Rectal smooth muscle tissue (tissue), 1 donor: ENCODE measurements around the gene ACOX1.
A peak's percentile ranks its signal among the peaks of the same experiment; 100 is the strongest.

ENCODE experiments used
- H3K27ac ChIP-seq: one replicate; pipeline ENCODE4 v1.7.0; 2013; ENCODE audit warnings: low read depth, low read length, inconsistent platforms
- H3K27me3 ChIP-seq: one replicate; pipeline ENCODE4 v1.7.0; 2013; ENCODE audit warnings: low read length; ENCODE audit not compliant: control insufficient read depth, insufficient read depth
- H3K36me3 ChIP-seq: one replicate; pipeline ENCODE4 v1.7.0; 2013; ENCODE audit warnings: low read length; ENCODE audit not compliant: control insufficient read depth, insufficient read depth
- H3K4me1 ChIP-seq: one replicate; pipeline ENCODE4 v1.7.0; 2013; ENCODE audit warnings: low read length; ENCODE audit not compliant: control insufficient read depth, insufficient read depth
- H3K4me3 ChIP-seq: one replicate; pipeline ENCODE4 v1.7.0; 2013; ENCODE audit warnings: low read length
- H3K9ac ChIP-seq: one replicate; pipeline ENCODE4 v1.7.0; 2013; ENCODE audit warnings: low read length

The ACOX1 gene

DNA sequence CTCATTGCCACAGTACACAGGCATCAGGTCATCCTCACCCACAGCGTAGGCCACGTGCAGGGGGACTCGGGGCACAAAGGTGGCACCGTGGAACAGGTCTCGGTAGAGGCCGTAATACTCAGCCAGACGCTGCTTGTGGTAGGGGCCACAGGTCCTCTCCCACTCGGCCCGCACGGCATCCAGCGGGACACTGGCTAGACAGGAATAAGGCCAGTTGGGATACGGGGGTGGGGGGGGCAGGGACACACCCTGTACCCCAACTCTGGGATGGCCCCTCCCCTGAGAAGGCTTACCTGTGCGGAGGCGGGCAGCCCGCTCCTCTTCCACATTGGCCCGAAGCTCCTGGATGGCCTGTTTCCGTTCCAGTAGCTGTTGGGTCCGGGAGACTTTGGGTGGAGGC is 77.2 kb downstream of the ACOX1 start:
- H3K27me3 ChIP-seq: no peaks in the 10 kb centered on the region
- peaks cover 7% of the 10 kb centered on the region for H3K4me1 ChIP-seq
- peaks cover 29% of the 10 kb centered on the region for H3K36me3 ChIP-seq
- H3K9ac ChIP-seq: no peak overlapping the region
- H3K4me3 ChIP-seq: no peak overlapping the region
- no peak overlapping the region for H3K27ac ChIP-seq

DNA sequence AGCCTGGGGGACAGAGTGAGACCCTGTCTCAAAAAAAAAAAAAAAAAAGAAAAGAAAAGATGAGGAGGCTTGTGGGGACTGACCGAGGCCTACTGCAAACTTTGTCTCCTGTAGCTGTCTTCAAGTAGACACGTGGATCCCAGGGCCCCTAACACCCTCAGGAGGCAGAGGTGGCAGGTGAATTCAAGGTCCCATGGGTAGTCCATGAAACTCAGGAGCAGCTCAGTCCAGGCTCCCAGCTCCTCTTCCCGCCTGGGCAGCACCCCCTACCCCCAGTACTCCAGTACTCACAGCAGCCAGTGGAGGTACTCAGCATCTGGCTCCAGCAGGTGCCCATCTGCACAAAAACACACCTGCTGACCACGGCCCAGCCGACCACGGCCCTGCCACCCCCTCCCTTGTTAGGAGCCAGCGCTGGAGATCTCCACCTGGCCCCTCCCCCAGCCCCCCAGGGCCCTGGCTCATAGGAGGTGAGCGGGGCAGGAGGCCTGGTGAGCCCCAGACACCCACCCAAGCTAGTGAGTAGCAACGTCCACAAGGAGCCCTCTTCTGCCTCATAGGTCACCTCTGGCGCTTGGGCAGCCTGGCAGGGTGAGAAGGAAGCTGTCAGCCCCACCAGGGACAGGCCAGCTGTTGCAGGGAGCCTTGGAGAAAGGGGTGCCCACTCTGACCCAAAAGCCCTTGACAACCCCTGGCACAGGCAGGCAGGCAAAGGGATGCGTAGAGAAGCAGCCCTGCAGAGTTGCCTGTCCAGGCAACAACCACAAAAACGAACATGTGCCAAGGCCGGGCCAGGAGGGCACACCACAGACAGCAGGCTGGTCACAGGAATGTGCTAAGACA is 78.1 kb downstream of the ACOX1 start:
- peaks cover 7% of the 10 kb centered on the region for H3K4me1 ChIP-seq
- H3K27me3 ChIP-seq: no peaks in the 10 kb centered on the region
- no peak overlapping the region for H3K4me3 ChIP-seq
- H3K36me3 ChIP-seq: peaks cover 29% of the 10 kb centered on the region
- no peak overlapping the region for H3K9ac ChIP-seq
- H3K27ac ChIP-seq: no peak overlapping the region

DNA sequence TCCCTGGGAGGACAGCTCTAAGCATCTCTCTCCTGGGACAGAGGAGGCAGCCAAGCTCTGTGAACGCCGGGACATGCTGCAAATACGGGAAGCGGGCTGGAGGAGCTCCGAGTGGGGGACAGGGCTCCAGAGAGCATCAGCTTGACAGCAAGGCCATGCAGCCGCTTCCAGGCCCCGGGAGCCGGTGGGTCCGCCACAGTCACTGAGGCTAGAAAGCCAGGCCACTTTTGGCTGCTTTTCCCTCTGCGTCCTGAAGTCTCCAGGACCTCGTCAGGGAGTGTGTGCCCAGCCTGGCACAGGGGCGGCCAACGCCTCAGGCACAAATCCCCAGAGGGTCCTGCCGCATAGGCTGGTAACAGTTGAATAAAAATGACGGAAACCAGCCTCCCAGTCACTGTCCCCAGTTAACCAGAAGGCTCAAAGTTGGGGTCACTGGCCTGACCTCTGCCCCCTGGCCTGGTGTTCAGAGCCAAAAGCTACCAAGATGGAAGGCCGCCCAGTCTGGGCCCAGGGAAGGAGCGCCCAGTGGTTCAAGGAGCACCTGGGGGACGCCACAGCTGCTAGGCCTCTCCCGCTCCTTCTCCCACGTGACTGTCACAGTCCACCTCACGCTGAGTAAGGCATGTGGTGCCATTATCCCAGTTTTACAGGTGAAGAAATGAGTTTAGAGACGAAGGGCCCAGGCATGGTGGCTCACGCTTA is 79.0 kb downstream of the ACOX1 start:
- no peak overlapping the region for H3K9ac ChIP-seq
- peaks cover 29% of the 10 kb centered on the region for H3K36me3 ChIP-seq
- no peak overlapping the region for H3K4me3 ChIP-seq
- H3K4me1 ChIP-seq: peaks cover 15% of the 10 kb centered on the region
- H3K27me3 ChIP-seq: no peaks in the 10 kb centered on the region
- no peak overlapping the region for H3K27ac ChIP-seq

DNA sequence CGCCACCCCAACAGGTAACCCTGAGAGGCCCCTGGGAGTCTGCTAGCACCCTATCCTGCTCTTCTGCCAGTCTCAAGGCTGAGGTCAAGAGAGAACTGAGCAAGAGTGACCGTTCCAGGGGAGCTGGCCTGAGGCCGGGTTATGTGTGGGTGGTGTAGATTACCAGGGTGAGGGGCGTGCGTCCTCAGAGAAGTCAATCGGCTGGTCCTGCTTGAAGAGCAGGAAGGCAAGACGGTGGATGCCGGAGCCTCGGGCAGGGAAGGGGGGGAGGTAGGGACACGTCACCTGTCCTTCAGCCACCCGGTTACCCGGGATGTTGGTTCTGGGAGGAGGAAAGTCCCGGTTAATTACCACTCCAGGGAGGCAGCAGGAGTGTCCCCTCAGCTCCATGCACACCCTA is 79.6 kb downstream of the ACOX1 start:
- H3K4me1 ChIP-seq: peaks cover 18% of the 10 kb centered on the region
- H3K9ac ChIP-seq: no peak overlapping the region
- no peak overlapping the region for H3K4me3 ChIP-seq
- H3K27me3 ChIP-seq: no peaks in the 10 kb centered on the region
- H3K36me3 ChIP-seq: peaks cover 29% of the 10 kb centered on the region
- H3K27ac ChIP-seq: no peak overlapping the region

DNA sequence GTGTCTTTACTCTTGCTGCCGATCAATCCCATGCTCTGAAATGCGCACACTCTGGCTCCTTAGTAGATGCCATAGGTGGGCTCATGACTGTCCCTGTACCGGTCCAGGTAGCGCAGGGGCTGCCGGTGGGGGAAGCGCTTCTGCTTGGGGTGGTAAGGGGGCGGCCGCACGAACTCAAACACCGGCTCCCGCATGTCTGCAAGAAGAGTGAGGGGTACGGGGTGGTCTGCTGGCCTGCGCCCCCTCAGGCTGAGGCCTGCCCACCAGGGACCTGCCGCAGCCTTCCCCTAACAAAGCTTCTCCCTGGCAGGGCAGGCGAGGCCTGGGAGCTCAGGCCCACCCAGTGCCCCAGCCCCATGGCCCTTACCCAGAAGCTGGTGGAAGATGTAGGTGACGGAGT is 80.2 kb downstream of the ACOX1 start:
- H3K4me3 ChIP-seq: no peak overlapping the region
- H3K4me1 ChIP-seq: peaks cover 16% of the 10 kb centered on the region
- no peaks in the 10 kb centered on the region for H3K27me3 ChIP-seq
- H3K9ac ChIP-seq: no peak overlapping the region
- peaks cover 29% of the 10 kb centered on the region for H3K36me3 ChIP-seq
- H3K27ac ChIP-seq: no peak overlapping the region

DNA sequence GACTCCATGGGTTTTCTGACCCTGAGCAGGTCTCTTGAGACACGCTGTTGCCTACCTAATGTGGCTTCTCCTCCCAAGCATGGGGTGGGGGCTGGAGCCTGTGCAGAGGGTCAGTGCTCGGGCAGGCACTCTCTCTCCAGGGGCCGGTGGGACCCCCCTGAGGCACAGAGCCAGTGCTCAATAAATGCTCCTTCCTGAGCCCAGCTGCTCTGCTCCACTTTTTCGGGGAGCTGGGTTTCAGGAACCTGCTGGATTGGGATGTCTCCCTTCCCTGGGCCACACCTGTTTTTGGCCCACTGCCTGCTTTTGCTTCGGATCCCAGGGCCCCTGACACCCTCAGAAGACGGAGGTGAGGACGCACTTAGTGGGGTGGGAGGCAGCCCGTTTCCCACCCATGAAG is 80.9 kb downstream of the ACOX1 start:
- H3K27me3 ChIP-seq: no peaks in the 10 kb centered on the region
- H3K9ac ChIP-seq: no peak overlapping the region
- H3K4me1 ChIP-seq: peaks cover 16% of the 10 kb centered on the region
- no peak overlapping the region for H3K4me3 ChIP-seq
- peaks cover 29% of the 10 kb centered on the region for H3K36me3 ChIP-seq
- H3K27ac ChIP-seq: peak overlapping the region; percentile 95

DNA sequence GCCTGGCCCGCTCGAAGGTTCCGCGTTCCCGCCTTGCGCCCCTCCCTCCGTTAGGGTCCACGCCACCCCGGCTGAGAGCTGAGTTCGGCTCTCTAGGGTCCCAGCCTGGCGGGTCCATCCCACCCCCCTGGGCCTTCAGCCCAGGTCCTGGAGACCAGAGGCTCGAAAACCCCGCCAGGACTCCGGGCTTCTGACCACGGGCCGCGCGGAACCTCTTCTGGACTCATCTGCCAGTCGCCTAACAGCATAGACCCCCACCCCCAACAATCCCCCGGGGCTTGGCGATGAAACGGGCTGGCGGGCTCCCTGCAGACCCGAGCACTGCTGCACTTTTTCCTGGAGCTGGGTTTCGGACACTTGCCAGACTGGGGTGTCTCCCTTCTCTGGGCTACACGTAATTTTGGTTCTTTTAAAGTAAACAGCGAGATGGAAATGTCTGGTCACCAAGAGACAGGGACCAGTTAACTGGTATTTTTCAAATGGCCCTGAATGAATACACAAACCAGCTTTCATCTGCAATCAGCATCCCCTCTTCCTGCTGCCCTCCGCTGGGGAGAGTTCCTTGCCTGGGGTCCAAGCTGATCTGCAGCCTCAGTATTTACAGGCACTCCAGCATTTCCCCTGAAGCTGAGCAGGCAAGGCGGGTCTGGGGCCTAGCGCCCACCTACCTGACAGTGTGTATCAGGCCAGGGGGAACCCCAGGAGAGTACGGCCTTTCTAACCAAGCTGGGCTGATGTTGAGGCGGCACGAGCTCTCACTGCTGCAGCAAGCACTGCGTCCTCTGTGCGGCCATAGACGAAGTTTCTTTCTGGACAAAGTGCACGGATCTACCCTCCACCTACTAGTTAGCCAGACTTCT is 81.6 kb downstream of the ACOX1 start:
- peaks cover 16% of the 10 kb centered on the region for H3K4me1 ChIP-seq
- H3K27me3 ChIP-seq: no peaks in the 10 kb centered on the region
- no peak overlapping the region for H3K9ac ChIP-seq
- H3K27ac ChIP-seq: peak overlapping the region; percentile 95
- H3K4me3 ChIP-seq: peak overlapping the region; percentile 55
- H3K36me3 ChIP-seq: peaks cover 28% of the 10 kb centered on the region

DNA sequence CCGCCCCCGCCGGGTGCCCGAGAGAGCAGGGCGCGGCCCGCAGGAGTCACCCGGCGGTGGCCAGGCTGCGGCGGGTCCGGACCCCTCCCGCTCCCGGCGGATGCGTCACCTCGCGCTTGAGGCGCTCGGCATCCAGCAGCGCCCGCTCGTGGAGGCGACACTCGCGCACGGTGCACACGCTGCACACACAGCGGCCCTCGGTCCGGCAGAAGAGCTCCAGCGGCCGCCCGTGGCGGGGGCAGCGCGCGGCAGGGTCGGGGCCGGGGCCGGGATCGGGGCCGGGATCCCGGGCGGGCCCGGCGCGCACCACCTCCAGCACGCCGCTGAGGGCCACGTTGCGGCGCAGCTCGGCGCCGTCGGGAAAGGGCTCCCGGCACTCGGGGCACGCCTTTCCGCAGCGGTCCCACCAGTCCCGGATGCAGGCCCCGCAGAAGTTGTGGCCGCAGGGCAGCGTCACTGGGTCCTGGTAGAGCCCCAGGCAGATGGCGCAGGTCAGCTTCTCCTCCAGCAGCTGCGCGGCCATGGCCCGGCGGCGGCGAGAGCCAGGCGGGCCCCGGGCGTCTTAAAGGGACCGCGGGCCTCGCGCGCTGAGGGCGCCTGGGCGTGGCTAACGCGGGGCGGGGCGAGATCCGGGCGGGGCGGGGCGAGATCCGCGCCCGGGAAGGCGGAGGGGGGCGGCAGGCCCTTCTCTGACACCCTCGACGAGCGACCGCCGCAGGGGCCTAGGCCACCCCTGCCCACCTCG is 82.4 kb downstream of the ACOX1 start, which contains the start of gene TRIM65:
Gene TRIM65, minus strand, starts transcription at position 537 of the 745 bp plus-strand sequence. Its CDS starts 14 bp downstream, at position 523.
- Histone ChIP-seq H3K27me3 (no peaks in the 10 kb centered on the region), H3K27ac (peak within 1 kb of the TSS; percentile 95), H3K4me1 (peaks cover 16% of the 10 kb centered on the region), H3K9ac (peak within 1 kb of the TSS; percentile 73), H3K36me3 (peaks cover 28% of the 10 kb centered on the region), H3K4me3 (peak within 1 kb of the TSS; percentile 87)

DNA sequence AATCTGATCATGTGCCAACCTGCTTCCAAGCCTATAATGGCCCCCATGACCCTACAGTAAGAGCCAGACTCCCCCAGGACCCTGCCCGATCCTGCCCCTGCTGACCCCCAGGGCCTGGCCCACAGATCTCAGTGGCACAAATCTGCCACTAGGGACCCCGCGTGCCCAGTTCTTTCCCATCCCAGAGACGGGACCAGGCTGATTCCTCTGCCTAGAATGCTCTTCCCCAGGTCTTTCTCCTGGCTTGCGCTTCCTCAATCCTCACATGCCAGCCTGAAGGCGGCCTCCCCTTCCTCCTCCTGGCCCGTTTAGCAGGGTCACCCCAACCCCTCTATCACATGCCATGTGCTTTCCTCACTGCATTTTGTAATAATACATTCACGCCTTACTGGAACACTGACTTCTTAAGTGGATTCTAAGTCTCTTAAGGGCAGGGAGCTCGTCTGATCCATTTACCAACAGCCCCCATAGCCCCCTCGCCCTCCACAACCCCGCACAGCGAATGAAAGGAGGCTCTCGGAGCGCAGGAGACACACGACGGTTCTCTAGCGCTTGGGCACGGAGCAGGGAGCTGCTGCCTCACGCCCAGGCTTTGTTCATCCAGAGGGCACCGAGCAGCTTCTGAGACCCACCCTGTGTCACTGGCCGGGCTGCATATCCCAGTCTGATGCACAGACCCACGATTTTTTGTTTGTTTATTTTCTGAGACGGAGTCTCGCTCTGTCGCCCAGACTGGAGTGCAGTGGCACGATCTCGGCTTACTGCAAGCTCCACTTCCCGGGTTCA is 83.4 kb downstream of the ACOX1 start:
- Histone ChIP-seq H3K4me1 (peaks cover 16% of the 10 kb centered on the region), H3K9ac (peak overlapping the region; percentile 16), H3K36me3 (peaks cover 26% of the 10 kb centered on the region), H3K4me3 (peak overlapping the region; percentile 87), H3K27me3 (no peaks in the 10 kb centered on the region), H3K27ac (peak overlapping the region; percentile 95)

DNA sequence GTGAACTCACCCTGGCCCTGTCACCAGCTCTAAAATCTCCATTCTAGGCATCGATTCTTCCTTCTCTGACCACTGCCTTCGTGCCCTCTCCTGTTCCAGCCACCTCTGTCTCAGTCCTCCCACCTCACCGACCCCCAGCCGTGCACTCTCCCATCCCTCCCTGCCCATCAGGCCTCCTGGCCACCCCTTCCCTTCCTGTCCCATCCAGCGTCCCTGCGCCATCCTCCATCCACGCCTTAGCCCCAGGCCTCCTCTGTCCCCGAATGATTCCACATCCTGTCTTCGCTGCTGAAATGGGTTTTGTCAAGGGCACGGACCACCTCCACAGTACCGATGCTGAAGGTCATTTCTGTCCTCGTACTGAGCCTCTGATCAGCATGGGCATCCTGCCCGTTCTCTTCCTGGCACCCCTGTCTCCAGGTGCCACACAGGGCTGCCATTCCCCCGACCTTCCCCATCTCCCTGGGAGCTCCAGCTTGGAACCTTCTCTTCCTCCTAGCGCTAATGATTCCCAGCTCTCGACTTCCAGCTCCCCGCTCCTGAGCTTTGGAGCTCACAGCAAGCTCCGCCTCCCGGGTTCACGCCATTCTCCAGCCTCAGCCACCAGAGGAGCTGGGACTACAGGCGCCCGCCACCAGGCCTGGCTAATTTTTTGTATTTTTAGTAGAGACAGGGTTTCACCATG is 84.8 kb downstream of the ACOX1 start:
- Histone ChIP-seq H3K4me1 (peaks cover 16% of the 10 kb centered on the region), H3K27ac (no peak overlapping the region), H3K4me3 (no peak overlapping the region), H3K27me3 (no peaks in the 10 kb centered on the region), H3K9ac (no peak overlapping the region), H3K36me3 (peaks cover 15% of the 10 kb centered on the region)
